HepG2 (cell line): ENCODE data around the gene B4GALT5. TPM values are rescaled to one million over a fixed set of nuclear protein-coding genes. Genes with fewer than 3 reads are reported as not detected.

Source experiments
- GATAD1 ChIP-seq: IDR thresholded peaks from 2 replicates; pipeline ENCODE4 v1.6.1; 2016; ENCODE audit warnings: missing genetic modification reagents, missing compliant biosample characterization
- GTF2F1 ChIP-seq: fragments of 150-350 bp; IDR thresholded peaks from 2 replicates; pipeline ENCODE4 v1.6.1; 2014; ENCODE audit warnings: low read length
- HHEX ChIP-seq: IDR thresholded peaks from 2 replicates; pipeline ENCODE4 v1.6.1; 2016; ENCODE audit warnings: control low read depth
- HNF4A ChIP-seq: sonication (generic); formaldehyde crosslinking; IDR thresholded peaks from 2 replicates; pipeline ENCODE4 v1.4.0; 2020; ENCODE audit warnings: missing genetic modification reagents
- NFIC ChIP-seq: IDR thresholded peaks from 2 replicates; pipeline ENCODE4 v1.6.1; 2012; ENCODE audit warnings: mild to moderate bottlenecking, low read length, inconsistent platforms
- SOX13 ChIP-seq, 3 experiments: fragments of 450-650 bp in 1 of 3; sonication (generic) in 1 of 3; formaldehyde crosslinking in 1 of 3; IDR thresholded peaks in 2 of 3; conservative IDR thresholded peaks in 1 of 3; 2 replicates each; pipeline versions ENCODE4 v1.5.0 to v1.6.1; 2016 to 2020; ENCODE audit warnings: antibody characterized with exemption in 1 of 3, mild to moderate bottlenecking in 1 of 3, missing compliant biosample characterization in 1 of 3, missing genetic modification reagents in 1 of 3, moderate library complexity in 1 of 3
- TRAFD1 ChIP-seq: sonication (generic); formaldehyde crosslinking; IDR thresholded peaks from 2 replicates; pipeline ENCODE4 v1.5.1; 2020; ENCODE audit warnings: missing genetic modification reagents, mild to moderate bottlenecking, borderline replicate concordance
- ZHX2 ChIP-seq, 2 experiments: sonication (generic) in 1 of 2; formaldehyde crosslinking in 1 of 2; IDR thresholded peaks; 2 replicates each; pipeline versions ENCODE4 v1.6.1 to v1.9.0; 2014 to 2022; ENCODE audit warnings: antibody characterized with exemption in 1 of 2, borderline replicate concordance in 1 of 2, inconsistent platforms in 1 of 2, low read depth in 1 of 2, missing genetic modification reagents in 1 of 2
- ZNF17 ChIP-seq: sonication (generic); formaldehyde crosslinking; IDR thresholded peaks from 2 replicates; pipeline ENCODE4 v1.5.0; 2020; ENCODE audit warnings: mild to moderate bottlenecking, missing genetic modification reagents
- ZNF224 ChIP-seq: sonication (generic); formaldehyde crosslinking; IDR thresholded peaks from 2 replicates; pipeline ENCODE4 v1.5.0; 2020; ENCODE audit warnings: mild to moderate bottlenecking, missing genetic modification reagents
- ZNF383 ChIP-seq: sonication (generic); formaldehyde crosslinking; IDR thresholded peaks from 2 replicates; pipeline ENCODE4 v1.4.0; 2020; ENCODE audit warnings: missing genetic modification reagents, mild to moderate bottlenecking, borderline replicate concordance
- polyA plus RNA-seq, 8 experiments: library from polyadenylated mRNA; depleted of rRNA in 3 of 8; stranded (reverse) in 7 of 8; unstranded in 1 of 8; fragments of >200 nt; fragmentation: Illumina TruSeq in 4 of 8; extraction: Trizol in 4 of 8; gene quantifications; 2 replicates each; pipeline versions ENCODE4 v1.2.1 to v1.2.3, GENCODE V29; 2011 to 2016; ENCODE audit warnings: low read depth in 4 of 8, missing spikeins in 1 of 8, mixed read lengths in 1 of 8; ENCODE audit not compliant: insufficient read depth in 1 of 8
- total RNA-seq, 5 experiments: library from RNA; depleted of rRNA; stranded (reverse); fragments of >200 nt; fragmentation: Illumina TruSeq; extraction: Trizol; gene quantifications; 2 replicates each; pipeline ENCODE4 v1.2.3, GENCODE V29; 2016; ENCODE audit warnings: low read depth in 1 of 5
- TF ChIP-seq, protein P1 (sequence below): sonication (generic); formaldehyde crosslinking; IDR thresholded peaks from 2 replicates; pipeline ENCODE4 v1.5.1; 2020; ENCODE audit warnings: mild to moderate bottlenecking, missing genetic modification reagents, moderate library complexity
- TF ChIP-seq, protein P2 (sequence below): sonication (generic); formaldehyde crosslinking; IDR thresholded peaks from 2 replicates; pipeline ENCODE4 v1.4.0; 2020; ENCODE audit warnings: mild to moderate bottlenecking, missing genetic modification reagents, borderline replicate concordance

The B4GALT5 gene
- total and polyA plus RNA-seq, 2 of the 13 experiments (the other 11 are each of a cell fraction or from before 2014, with no cell fraction given) = 27.3 to 30.9 TPM

DNA sequence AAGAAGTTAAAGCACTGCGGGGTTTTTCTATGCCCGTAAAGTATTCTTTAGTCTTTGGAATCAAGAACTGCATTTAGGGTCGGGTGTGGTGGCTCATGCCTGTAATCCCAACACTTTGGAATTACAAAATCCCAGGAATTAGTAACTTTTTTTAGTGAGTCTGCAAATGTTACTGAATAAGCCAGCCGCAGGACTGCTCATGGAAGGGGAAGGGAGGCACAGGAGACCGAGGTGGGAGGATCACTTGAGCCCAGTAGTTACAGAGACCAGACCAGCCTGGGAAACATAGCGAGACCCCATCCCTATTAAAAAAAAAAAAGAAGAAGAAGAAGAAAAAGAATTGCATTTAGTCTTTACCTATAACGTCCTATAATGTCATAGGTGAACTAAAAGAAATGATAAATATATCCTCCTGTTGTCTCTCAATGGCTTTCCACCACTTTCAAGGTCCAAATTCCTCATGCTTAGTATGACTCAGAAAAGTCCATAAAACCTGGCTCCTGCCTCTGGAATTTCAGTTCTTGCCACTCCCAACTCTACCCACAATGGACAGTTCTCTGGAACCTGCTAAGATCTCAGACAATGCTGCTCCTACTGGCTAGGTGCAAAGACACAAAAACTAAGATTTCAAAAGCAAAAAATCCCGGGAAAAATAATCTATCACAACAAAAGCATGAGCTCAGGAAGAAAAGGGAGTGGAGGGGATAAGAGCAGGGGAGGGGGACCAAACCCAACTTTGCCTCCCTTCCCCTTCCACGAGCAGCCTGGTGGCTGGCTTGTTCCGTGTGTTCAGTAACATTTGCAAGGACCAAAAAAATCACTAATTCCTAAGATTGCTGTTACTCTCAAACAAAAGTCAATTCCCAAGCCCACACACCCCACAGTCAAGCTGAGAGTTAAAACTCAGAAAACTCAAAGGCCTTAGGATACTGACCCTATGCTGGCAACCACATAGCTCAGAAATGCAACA lies 39.0 kb downstream of the B4GALT5 start (continued):
- no peak for TF ChIP-seq ZHX2 (IDR thresholded peaks at IDR 0.05; ENCODE audit: low read depth)
- TF ChIP-seq ZHX2 (CRISPR knock-in tag; IDR thresholded peaks at IDR 0.05; ENCODE audit: borderline replicate concordance) = no peak
- no peak for TF ChIP-seq HHEX (CRISPR knock-in tag)
- TF ChIP-seq ZNF17 (CRISPR knock-in tag) = no peak
- TF ChIP-seq HNF4A (CRISPR knock-in tag) = peak; percentile 80
- TF ChIP-seq TRAFD1 = no peak
- TF ChIP-seq, protein P1, sequence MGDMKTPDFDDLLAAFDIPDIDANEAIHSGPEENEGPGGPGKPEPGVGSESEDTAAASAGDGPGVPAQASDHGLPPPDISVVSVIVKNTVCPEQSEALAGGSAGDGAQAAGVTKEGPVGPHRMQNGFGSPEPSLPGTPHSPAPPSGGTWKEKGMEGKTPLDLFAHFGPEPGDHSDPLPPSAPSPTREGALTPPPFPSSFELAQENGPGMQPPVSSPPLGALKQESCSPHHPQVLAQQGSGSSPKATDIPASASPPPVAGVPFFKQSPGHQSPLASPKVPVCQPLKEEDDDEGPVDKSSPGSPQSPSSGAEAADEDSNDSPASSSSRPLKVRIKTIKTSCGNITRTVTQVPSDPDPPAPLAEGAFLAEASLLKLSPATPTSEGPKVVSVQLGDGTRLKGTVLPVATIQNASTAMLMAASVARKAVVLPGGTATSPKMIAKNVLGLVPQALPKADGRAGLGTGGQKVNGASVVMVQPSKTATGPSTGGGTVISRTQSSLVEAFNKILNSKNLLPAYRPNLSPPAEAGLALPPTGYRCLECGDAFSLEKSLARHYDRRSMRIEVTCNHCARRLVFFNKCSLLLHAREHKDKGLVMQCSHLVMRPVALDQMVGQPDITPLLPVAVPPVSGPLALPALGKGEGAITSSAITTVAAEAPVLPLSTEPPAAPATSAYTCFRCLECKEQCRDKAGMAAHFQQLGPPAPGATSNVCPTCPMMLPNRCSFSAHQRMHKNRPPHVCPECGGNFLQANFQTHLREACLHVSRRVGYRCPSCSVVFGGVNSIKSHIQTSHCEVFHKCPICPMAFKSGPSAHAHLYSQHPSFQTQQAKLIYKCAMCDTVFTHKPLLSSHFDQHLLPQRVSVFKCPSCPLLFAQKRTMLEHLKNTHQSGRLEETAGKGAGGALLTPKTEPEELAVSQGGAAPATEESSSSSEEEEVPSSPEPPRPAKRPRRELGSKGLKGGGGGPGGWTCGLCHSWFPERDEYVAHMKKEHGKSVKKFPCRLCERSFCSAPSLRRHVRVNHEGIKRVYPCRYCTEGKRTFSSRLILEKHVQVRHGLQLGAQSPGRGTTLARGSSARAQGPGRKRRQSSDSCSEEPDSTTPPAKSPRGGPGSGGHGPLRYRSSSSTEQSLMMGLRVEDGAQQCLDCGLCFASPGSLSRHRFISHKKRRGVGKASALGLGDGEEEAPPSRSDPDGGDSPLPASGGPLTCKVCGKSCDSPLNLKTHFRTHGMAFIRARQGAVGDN (CRISPR knock-in tag) = no peak
- peak; percentile 17 for TF ChIP-seq NFIC
- TF ChIP-seq GTF2F1 = peak; percentile 19; the same call in 1 of the 2 replicates
- TF ChIP-seq ZNF224 = no peak
- 0 out of 2 replicates have a peak, but pooled peaks have one; percentile 56 for TF ChIP-seq SOX13 (IDR thresholded peaks at IDR 0.05)
- TF ChIP-seq SOX13 (CRISPR knock-in tag; conservative IDR thresholded peaks at IDR 0.05 in 1 of 2, IDR thresholded peaks at IDR 0.05 in 1 of 2) = peak in 1 of 2 experiments; percentile 84; a peak in 2 of 4 replicates
- TF ChIP-seq, protein P2, sequence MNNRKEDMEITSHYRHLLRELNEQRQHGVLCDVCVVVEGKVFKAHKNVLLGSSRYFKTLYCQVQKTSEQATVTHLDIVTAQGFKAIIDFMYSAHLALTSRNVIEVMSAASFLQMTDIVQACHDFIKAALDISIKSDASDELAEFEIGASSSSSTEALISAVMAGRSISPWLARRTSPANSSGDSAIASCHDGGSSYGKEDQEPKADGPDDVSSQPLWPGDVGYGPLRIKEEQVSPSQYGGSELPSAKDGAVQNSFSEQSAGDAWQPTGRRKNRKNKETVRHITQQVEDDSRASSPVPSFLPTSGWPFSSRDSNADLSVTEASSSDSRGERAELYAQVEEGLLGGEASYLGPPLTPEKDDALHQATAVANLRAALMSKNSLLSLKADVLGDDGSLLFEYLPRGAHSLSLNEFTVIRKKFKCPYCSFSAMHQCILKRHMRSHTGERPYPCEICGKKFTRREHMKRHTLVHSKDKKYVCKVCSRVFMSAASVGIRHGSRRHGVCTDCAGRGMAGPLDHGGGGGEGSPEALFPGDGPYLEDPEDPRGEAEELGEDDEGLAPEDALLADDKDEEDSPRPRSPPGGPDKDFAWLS (CRISPR knock-in tag) = no peak
- no peak for TF ChIP-seq GATAD1 (CRISPR knock-in tag)
- no peak for TF ChIP-seq ZNF383
